Natural killer cell (primary cell): ENCODE results near the gene ENPP7. TPM values are rescaled to one million over a fixed set of nuclear protein-coding genes. Genes with fewer than 3 reads are reported as not detected.

Source experiments
- ATAC-seq, 3 donors: fragments of 150-1000 bp in 2 of 3; fragments of 200-7000 bp in 1 of 3; cut with Tn5 transposase; 1 replicate in 1 of 3; 2 replicates in 2 of 3; pipeline ENCODE4 v1.10.0; 2021; ENCODE audit warnings: mild to moderate bottlenecking in 2 of 3, moderate library complexity in 2 of 3
- DNase-seq, 2 donors: peaks; one replicate each; pipeline versions ENCODE4 v3.0.0 to v3.0.0-alpha.2; 2013 to 2021; ENCODE audit warnings: mixed read lengths in 1 of 2
- H3K27ac ChIP-seq: one replicate; pipeline ENCODE4 v1.5.1; 2013; ENCODE audit warnings: mild to moderate bottlenecking, low read length
- H3K27me3 ChIP-seq: one replicate; pipeline ENCODE4 v1.6.1; 2013; ENCODE audit warnings: low read length; ENCODE audit not compliant: control insufficient read depth, insufficient read depth
- H3K36me3 ChIP-seq: one replicate; pipeline ENCODE4 v1.6.1; 2013; ENCODE audit warnings: low read length; ENCODE audit not compliant: control insufficient read depth, insufficient read depth
- H3K4me1 ChIP-seq: one replicate; pipeline ENCODE4 v1.6.1; 2013; ENCODE audit warnings: low read length; ENCODE audit not compliant: control insufficient read depth, insufficient read depth
- H3K4me3 ChIP-seq: one replicate; pipeline ENCODE4 v1.5.1; 2013; ENCODE audit warnings: low read length
- H3K9me3 ChIP-seq: one replicate; pipeline ENCODE4 v1.6.1; 2013; ENCODE audit warnings: low read length; ENCODE audit not compliant: control insufficient read depth, insufficient read depth
- H3K27ac Mint-ChIP-seq, 2 donors: one replicate each; pipeline ENCODE4 v1.8.0; 2022; ENCODE audit warnings: mild to moderate bottlenecking in 2 of 2, mixed read lengths in 2 of 2, moderate library complexity in 1 of 2
- H3K27me3 Mint-ChIP-seq, 2 donors: one replicate each; pipeline ENCODE4 v1.8.0; 2022; ENCODE audit warnings: low read depth in 2 of 2, mixed read lengths in 2 of 2
- H3K36me3 Mint-ChIP-seq: one replicate; pipeline ENCODE4 v1.8.0; 2022; ENCODE audit warnings: mixed read lengths
- H3K4me1 Mint-ChIP-seq, 2 donors: one replicate each; pipeline ENCODE4 v1.8.0; 2022; ENCODE audit warnings: mixed read lengths in 2 of 2
- H3K4me3 Mint-ChIP-seq: one replicate; pipeline ENCODE4 v1.8.0; 2022; ENCODE audit warnings: mild to moderate bottlenecking, moderate library complexity, mixed read lengths
- H3K9me3 Mint-ChIP-seq, 2 donors: one replicate each; pipeline ENCODE4 v1.8.0; 2022; ENCODE audit warnings: mixed read lengths in 2 of 2
- WGBS: methylation state at CpG from one replicate; pipeline ENCODE4 v1.1.7; 2013; ENCODE audit warnings: missing lambda C conversion rate; ENCODE audit not compliant: insufficient coverage; 5-methylcytosine and 5-hydroxymethylcytosine counted together
- intact Hi-C: fragments of 100-400 bp; cut with micrococcal nuclease; formaldehyde crosslinking; loops from one replicate; pipeline ENCODE4 v1.14.2; 2022
- total RNA-seq, 4 donors: library from RNA; stranded (reverse); fragments of 120-200 nt in 1 of 4; gene quantifications; one replicate each; pipeline versions ENCODE4 v1.2.3 to v1.2.4, GENCODE V29; 2013 to 2022
- TF ChIP-seq, protein P1 (sequence below): fragments of 200-600 bp; IDR thresholded peaks from one replicate; pipeline ENCODE4 v1.8.0; 2022; ENCODE audit warnings: antibody characterized with exemption

ENPP7 gene
- total RNA-seq, 3 donors from 2014 or later (not counting 1 experiment from before 2014, with no cell fraction given) = 0.95 TPM; not detected in 2

- no peak for DNase-seq
- no peak overlapping the region for H3K4me3 ChIP-seq
- H3K36me3 Mint-ChIP-seq = no peaks in the 10 kb centered on the region
- H3K4me3 Mint-ChIP-seq = peak overlapping the region; percentile 91
- no peaks in the 10 kb centered on the region for H3K9me3 ChIP-seq
- H3K27me3 Mint-ChIP-seq = peaks cover 64 to 66% of the 10 kb centered on the region in 2 donors
- no peak overlapping the region for H3K27ac ChIP-seq
- no peaks in the 10 kb centered on the region for H3K9me3 Mint-ChIP-seq
- peaks cover 13% of the 10 kb centered on the region in 2 donors for H3K4me1 Mint-ChIP-seq
- peaks cover 18% of the 10 kb centered on the region for H3K4me1 ChIP-seq
- peak overlapping the region; percentile 69 to 84 for H3K27ac Mint-ChIP-seq
- TF ChIP-seq, protein P1, sequence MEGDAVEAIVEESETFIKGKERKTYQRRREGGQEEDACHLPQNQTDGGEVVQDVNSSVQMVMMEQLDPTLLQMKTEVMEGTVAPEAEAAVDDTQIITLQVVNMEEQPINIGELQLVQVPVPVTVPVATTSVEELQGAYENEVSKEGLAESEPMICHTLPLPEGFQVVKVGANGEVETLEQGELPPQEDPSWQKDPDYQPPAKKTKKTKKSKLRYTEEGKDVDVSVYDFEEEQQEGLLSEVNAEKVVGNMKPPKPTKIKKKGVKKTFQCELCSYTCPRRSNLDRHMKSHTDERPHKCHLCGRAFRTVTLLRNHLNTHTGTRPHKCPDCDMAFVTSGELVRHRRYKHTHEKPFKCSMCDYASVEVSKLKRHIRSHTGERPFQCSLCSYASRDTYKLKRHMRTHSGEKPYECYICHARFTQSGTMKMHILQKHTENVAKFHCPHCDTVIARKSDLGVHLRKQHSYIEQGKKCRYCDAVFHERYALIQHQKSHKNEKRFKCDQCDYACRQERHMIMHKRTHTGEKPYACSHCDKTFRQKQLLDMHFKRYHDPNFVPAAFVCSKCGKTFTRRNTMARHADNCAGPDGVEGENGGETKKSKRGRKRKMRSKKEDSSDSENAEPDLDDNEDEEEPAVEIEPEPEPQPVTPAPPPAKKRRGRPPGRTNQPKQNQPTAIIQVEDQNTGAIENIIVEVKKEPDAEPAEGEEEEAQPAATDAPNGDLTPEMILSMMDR = no peak
- peaks cover 40% of the 10 kb centered on the region for H3K27me3 ChIP-seq
- intact Hi-C loops = no loop called here
- H3K36me3 ChIP-seq = no peaks in the 10 kb centered on the region
- ATAC-seq = no peak
- WGBS = 39% methylated on average over 17 of the region's 17 CpGs
Measured at GRCh38 chr17:79779084-79779529, 48.4 kb downstream of the ENPP7 start.

DNA sequence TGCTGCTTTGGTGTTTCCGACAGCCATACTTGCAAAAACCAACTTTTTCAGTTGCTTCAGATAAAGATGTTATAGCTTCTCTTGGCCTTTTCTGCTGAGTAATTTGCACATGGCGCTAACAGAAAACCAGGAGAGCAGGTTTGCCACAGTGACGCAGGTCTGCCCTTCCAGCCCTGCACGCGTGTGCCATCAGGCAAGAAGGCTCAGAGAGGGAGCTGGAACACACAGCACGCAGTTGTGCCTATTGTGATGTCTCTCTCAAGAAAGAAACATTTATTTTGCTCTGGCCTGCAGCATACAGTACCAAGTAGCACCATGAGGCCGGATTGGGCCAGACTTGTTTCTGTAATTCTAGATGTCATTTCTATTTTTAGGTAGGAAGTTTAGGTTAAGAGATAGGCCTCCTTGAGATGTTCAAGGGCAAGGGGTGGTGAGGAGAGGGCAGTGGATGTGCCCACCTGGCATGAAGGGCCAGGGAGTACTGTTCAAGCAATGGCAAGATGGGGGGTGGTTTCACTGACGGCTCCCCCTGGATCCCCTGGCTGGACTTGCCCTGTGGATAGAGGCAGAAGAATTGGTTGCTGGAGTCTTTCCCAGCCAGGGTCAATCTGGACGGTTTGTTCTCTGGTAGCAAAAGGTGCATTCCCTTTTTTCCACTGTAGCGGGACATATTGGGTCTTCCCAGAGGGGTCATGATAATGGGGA lies 49.1 kb downstream of the ENPP7 start:
- peaks cover 40% of the 10 kb centered on the region for H3K27me3 ChIP-seq
- H3K4me1 ChIP-seq = peaks cover 18% of the 10 kb centered on the region
- H3K4me3 Mint-ChIP-seq = peak overlapping the region; percentile 91
- intact Hi-C loops = loop anchor here (10.0 kb wide), 1 partner anchor 135 kb away; no protein-coding TSS in a partner anchor
- WGBS = 95% methylated on average over 10 of the region's 10 CpGs
- peaks cover 13% of the 10 kb centered on the region in 2 donors for H3K4me1 Mint-ChIP-seq
- no peak overlapping the region for H3K4me3 ChIP-seq
- DNase-seq (no peak), ATAC-seq (no peak)
- no peak overlapping the region for H3K27ac Mint-ChIP-seq
- TF ChIP-seq, protein P1 = no peak
- H3K9me3 Mint-ChIP-seq = no peaks in the 10 kb centered on the region
- no peaks in the 10 kb centered on the region for H3K36me3 Mint-ChIP-seq
- no peaks in the 10 kb centered on the region for H3K9me3 ChIP-seq
- H3K36me3 ChIP-seq = no peaks in the 10 kb centered on the region
- H3K27me3 Mint-ChIP-seq = peaks cover 59 to 62% of the 10 kb centered on the region in 2 donors
- no peak overlapping the region for H3K27ac ChIP-seq

GRCh38 chr17:79781012-79781650 lies 50.4 kb downstream of the ENPP7 start:
- H3K4me1 ChIP-seq = peaks cover 18% of the 10 kb centered on the region
- WGBS = 43% methylated on average over 12 of the region's 12 CpGs
- DNase-seq = no peak

More at GRCh38 chr17:79781012-79781650, 50.4 kb downstream of the ENPP7 start:
- no peak overlapping the region for H3K27ac ChIP-seq
- peaks cover 40% of the 10 kb centered on the region for H3K27me3 ChIP-seq
- intact Hi-C loops = loop anchor here (10.0 kb wide), 1 partner anchor 134 kb away; no protein-coding TSS in a partner anchor
- no peak overlapping the region for H3K4me3 ChIP-seq
- Mint-ChIP-seq H3K36me3 (no peaks in the 10 kb centered on the region), H3K4me3 (no peak overlapping the region), H3K27ac (no peak overlapping the region), H3K9me3 (no peaks in the 10 kb centered on the region), H3K4me1 (peaks cover 13% of the 10 kb centered on the region in 2 donors), H3K27me3 (peaks cover 50 to 59% of the 10 kb centered on the region in 2 donors)
- TF ChIP-seq, protein P1 = no peak
- no peaks in the 10 kb centered on the region for H3K36me3 ChIP-seq
- no peaks in the 10 kb centered on the region for H3K9me3 ChIP-seq
- ATAC-seq = no peak
